GM19099 (cell line): ENCODE results near the gene CFC1B.
"Not testable (repeated sequence)": the region's sequence is repeated elsewhere in the genome, so short reads cannot be mapped to it uniquely, and the experiment has no call there.

Experiments
- POLR2A ChIP-seq: IDR thresholded peaks from 3 replicates; pipeline ENCODE4 v1.6.1; 2011; ENCODE audit warnings: low read depth; ENCODE audit not compliant: insufficient read length; ENCODE audit errors: extremely low read depth

The CFC1B gene

GRCh38 chr2:130520992-130521391 lies at the start of gene CFC1B:
Gene CFC1B (plus strand): TSS chr2:130521222. CDS start chr2:130521485, 263 bp downstream.
- not testable (repeated sequence) for TF ChIP-seq POLR2A

GRCh38 chr2:130509228-130509627 lies 11.8 kb upstream of the CFC1B start, which contains the start of gene POTEI:
Gene POTEI (minus strand): TSS chr2:130509328. CDS start chr2:130509235, 93 bp downstream.
- not testable (repeated sequence) for TF ChIP-seq POLR2A
